HG03457 (cell line): ENCODE data around the gene SYNGR1.
"Not testable (repeated sequence)": the region's sequence is repeated elsewhere in the genome, so short reads cannot be mapped to it uniquely, and the experiment has no call there.

ENCODE experiments used
- ATAC-seq: cut with Tn5 transposase; IDR thresholded peaks from one replicate; pipeline ENCODE4 v1.9.1; 2021; ENCODE audit warnings: moderate number of reproducible peaks; ENCODE audit not compliant: unreplicated experiment

SYNGR1 gene

DNA sequence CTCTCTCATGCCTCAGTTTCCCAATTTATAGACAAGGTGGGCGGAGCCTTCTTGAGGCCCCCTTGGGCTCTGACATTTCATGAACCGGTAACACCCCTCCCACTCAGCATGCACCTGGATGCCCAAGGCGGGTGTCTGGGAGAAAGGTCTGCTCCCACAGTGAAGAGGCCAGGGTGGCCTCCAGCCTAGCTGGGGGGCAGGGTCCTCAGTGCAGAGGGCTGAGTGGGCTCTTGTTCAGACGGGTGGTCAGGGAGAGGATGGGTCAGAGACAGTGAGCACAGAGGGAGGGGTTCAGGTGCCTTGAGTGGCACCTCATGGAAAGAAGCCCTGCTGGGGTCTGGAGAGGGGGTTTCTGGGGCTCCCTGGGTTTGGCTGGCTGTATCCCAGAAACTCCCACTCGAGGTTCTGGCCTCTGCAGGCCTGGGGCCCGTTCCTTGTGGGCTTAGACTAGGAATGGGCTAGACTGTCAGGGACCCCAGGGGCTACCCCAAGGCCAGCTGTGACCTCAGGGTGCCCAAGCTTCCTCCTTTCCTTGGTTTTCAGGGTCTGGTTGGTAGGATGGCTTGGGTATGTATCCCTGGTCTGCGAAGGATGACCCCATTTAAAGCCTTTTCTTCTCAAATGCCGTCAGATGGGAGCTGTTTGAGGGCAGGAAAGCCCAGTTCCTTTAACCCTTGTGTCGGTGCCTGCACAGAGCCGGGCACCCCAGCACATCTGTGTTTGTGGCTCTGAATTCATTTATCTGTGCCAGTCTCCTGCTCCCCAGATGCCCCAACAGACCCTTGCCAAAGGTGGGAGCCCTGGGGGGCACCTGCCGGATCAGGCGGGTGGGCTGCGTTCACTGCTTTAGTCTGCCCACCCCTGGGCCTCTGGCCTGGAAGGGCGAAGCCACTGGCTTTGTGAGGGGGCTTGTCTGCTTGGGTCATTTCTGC lies 1.2 kb downstream of the SYNGR1 start:
- no peak for ATAC-seq

DNA sequence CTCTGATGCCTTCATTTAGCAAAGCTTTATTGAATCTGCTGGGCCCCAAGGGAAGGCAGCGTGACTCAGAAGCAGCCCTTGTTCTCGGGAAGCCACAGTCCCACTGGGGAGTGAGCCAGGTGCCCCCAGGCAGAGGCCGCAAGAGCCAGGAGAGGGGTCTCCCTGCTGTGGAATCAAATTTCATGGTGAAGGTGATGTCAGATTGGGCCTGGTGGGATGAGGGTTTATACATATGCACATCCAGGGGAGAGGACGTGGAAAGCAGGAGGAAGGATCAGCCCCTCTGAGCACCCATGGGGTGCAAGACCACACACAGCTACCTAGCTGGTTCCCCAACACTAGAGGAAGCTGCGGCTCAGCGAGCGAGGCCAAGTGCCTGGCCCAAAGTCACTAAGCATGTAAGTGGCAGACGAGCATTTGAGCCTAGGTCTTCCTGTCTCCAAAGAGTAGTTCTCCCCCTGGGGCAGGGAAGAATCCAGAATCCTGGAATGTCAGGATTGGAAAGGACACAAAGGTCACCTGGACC lies 2.0 kb downstream of the SYNGR1 start:
- ATAC-seq, result no peak

DNA sequence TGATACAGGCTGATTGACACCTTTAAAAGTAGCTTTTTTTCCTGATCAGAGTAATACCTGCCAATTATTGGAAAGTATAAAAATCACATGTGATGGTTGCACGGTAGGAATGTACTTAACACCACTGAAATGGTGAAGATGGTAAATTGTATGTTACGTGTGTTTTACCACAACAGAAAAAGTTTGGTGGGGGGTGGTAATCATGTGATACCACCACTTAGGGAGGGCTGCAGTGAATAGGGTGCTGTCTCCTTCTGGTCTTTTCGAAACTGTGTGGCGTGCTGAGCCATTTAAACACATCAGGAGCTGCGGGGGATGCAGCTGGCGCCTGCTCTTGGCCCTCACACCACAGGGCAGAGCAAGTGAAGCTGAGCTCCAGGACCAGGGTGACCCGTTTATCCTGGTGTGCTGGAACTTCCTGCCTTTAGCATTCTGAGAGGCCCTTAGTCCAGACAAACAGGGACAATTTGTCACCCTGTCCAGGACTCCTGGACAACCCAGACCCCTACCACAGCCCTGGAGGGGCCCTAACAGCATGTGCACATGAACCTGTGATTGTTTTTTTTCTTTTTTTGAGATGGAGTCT lies 2.6 kb downstream of the SYNGR1 start:
- ATAC-seq, result no peak

DNA sequence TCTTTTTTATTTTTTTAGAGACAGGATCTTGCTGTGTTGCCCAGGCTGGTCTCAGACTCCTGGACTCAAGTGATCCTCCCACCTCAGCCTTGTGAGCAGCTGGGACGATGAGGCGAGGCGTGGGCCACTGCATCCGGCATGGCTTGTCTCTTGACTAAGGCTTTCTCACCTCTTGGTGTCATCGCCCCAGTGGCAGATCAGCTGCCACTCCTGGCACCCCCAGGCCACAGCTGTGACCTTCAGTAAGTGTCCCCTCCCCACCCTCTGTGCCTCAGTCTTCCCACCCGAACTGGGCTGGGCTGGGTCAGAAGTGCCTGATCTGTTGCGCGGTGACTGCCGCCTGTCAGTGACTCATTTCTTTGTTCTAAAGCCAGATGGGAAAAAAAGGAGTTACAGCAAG lies 3.6 kb downstream of the SYNGR1 start:
- ATAC-seq, result no peak

DNA sequence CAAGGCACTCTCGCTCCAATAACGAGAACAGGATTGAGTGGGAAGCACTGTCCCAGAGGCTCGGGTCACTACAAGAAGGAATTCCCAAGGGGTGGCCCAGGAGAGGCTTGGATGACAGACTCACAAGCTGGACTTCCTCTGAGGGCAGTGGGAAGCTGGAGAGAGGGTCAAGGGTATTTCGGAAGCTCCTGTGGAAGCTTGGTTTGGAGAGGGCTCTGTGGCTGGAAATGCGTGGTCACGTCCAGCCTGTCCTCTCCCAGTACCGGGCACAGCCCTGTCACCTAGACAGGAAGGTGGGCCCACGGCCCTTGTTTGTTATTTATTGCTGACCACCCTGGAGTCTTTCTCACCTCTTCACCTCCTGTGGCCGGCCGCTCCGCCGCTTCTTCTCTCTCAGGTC lies 5.3 kb downstream of the SYNGR1 start:
- no peak for ATAC-seq

DNA sequence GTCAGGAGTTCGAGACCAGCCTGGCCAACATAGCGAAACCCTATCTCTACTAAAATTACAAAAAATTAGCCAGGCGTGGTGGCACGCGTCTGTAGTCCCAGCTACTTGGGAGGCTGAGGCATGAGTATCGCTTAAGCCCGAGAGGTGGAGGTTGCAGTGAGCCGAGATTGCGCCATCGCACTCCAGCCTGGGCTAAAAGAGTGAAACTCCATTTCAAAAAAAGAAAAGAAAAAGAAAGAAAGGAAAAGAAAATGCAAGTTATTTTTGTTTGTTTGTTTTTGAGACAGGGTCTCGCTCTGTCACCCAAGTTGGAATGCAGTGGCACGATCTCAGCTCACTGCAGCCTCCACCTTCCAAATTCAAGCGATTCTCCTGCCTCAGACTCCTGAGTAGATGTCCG lies 6.0 kb downstream of the SYNGR1 start:
- ATAC-seq, result not testable (repeated sequence)

DNA sequence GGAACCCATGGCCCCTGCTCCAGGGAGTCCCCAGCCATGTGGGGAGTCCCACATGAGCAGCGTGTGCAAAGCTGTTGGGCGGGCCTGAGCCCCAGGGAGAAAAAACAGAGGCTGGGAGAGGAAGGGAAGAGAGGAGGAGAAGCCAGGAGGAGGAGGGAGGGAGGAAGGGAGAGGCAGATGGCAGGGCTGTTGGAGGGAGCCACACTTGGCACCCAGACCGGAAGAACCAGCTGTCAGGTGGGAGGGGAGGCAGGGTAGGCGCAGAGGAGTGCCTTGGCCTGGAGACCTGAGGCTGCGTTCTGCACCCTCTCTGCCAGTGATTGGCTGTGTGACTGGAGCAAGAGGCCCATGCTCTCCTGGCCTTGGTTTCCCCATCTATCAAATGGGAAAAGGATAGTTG lies 6.7 kb downstream of the SYNGR1 start:
- no peak for ATAC-seq

DNA sequence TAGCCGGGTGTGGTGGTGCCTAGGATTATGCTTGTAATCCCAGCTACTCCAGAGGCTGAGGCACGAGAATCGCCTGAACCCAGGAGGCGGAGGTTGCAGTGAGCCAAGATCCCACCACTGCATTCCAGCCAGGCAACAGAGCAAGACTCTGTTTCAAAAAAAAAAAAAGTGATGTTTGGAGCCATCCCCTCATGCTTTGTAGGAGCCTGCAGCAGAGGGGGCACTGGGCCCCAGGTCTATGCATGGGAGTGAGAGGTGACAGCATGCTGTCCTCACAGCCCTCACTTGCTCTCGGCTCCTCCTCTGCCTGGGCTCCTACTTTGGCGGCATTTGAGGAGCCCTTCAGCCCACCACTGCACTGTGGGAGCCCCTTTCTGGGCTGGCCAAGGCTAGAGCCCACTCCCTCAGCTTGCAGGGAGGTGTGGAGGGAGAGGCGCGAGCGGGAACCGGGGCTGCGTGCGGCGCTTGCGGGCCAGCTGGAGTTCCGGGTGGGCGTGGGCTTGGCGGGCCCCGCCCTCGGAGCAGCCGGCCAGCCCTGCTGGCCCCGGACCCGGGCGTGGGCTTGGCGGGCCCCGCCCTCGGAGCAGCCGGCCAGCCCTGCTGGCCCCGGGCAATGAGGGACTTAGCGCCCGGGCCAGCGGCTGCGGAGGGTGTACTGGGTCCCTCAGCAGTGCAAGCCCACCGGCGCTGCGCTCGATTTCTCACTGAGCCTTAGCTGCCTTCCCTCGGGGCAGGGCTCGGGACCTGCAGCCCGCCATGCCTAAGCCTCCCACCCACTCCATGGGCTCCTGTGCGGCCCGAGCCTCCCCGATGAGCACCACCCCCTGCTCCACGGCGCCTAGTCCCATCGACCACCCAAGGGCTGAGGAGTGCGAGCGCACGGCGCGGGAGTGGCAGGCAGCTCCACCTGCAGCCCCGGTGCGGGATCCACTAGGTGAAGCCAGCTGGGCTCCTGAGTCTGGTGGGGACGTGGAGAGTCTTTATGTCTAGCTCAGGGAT lies 7.6 kb downstream of the SYNGR1 start:
- not testable (repeated sequence) for ATAC-seq

DNA sequence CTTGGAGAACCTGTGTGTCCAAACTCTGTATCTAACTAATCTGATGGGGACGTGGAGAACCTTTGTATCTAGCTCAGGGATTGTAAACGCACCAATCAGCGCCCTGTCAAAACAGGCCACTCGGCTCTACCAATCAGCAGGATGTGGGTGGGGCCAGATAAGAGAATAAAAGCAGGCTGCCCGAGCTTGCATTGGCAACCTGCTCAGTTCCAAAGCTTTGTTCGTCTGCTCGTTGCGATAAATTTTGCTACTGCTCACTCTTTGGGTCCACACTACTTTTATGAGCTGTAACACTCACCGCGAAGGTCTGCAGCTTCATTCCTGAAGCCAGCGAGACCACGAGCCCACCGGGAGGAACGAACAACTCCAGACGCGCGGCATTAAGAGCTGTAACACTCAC lies 8.4 kb downstream of the SYNGR1 start:
- not testable (repeated sequence) for ATAC-seq

DNA sequence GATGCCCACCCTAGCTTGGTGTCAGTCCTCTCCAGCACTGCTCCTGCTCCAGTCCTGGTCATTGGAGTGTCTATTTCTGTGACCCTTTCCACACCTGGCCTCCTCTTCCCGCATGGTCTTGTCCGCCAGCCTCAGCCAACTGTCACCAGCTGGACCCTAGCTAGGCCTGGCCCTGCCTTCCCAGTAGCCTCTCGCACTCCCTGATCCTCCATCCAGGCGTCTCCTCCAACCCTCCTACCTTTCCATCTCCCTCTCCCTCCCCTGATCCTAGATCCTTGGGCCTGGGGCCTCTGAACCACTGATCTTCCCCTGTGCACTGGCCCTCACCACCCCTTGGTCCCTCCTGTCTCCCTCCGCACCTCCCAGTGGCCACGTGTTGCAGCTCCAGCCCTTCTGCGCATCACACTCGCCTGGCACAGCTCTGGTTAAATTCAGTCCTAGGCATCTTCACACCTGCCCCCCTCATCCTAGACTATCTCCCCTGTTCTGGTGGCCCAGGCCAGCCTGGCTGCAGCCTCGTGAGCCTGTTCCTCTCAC lies 9.9 kb downstream of the SYNGR1 start:
- no peak for ATAC-seq

DNA sequence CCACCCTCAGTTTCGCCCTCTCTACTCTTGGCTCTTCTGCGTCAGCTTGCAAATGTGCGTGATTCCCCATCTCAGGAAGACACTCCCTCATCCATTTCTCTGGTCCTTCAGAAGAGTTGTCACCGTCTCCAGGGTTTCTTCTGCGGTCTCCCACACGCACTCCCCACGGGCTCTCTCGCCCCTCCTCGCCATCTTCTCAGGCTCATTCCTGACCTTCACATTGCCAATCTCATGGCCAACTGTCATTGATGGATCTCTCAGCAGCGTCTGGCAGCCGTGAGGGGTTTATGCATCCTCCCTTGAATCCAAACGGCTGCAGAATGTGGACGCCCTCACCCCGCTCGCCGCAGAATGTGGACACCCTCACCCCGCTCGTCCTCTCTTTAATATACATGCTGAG lies 10.5 kb downstream of the SYNGR1 start:
- no peak for ATAC-seq

DNA sequence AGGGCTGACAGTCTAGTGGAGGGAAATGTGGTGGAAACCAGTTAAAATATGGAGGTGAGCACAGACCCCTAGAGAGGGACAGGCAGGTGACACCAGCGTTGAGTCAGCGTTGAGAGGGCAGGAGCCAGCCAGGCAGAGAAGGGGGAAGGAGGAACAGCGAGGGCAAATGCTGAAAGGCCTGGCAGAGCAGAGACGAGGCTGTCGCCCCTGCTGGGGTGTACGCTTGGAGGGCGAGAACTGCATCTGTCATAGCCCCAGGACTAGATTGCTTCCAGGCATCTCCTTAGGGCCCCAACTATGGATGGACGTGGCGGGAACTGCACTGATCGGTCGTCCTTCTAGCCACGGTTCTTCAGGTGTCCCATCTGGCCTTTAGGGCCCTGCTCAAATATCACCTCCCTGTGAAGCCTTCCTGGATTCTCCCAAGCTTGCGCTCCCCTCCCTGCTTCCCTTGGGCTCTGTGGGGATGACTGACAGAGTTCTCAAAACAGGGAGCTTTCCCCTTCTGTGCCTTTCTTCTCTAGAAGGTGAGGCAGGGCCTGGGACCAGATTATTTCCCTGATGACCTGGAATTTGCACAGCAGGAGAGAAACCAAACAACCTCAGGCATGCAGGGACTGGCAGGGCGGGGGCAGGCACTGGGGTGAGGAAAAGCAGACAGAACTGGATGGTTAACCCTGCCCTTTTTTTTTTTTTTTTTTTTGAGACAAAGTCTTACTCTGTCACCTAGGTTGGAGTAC lies 11.1 kb downstream of the SYNGR1 start:
- no peak for ATAC-seq

DNA sequence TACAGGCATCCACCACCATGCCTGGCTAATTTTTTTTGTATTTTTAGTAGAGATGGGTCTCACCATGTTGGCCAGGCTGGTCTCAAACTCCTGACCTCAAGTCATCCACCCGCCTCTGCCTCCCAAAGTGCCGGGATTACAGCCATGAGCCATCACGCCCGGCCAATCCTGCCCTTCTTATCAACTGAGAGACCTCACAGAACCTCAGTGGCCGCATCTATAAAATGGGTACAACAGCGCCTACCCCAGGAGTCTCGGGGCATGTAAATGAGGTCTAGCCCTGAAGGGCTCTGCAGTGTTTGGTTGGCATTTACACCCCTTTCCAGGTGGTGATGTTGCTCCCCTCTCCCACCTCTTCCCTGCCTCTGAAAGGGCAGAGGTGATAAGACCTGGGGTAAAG lies 11.7 kb downstream of the SYNGR1 start:
- no peak for ATAC-seq

DNA sequence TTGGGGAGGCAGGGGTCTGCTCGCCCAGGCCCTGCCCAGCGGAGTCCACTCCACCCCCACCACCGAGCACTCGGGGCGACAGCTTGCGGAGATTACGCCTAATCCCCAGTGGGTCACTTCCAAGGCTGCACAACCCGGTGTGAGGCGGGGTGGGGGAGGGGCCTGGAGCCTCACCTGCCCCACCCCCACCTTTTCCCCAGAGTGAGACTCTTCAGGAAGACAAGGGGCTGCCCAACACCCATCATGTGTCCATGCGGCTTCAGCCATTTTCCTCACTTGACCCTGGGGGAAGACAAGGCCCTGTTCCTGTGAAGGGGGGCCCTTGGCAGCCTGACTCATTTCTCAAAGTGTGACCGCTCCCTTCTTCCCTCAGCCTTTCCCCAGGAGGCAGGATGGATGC lies 12.5 kb downstream of the SYNGR1 start:
- no peak for ATAC-seq

DNA sequence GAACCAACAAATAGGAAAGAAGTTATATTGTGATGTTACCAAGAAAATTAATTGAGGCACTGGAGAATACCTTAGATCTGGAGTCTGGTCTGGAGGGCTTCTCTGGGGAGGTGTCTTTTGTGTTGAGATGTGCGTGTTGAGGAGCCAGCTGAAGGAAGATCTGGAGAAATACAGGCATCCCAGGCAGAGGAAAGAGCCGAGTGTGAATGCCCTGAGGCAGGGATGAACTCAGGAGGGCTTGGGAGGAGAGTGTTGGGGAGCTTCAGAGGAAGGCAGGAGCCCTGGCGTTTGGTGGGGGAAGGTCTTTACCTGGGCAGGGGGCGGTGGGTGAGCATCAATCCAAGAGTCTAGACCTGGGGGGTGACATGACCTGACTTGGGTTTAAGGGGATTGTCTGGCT lies 13.1 kb downstream of the SYNGR1 start:
- no peak for ATAC-seq

DNA sequence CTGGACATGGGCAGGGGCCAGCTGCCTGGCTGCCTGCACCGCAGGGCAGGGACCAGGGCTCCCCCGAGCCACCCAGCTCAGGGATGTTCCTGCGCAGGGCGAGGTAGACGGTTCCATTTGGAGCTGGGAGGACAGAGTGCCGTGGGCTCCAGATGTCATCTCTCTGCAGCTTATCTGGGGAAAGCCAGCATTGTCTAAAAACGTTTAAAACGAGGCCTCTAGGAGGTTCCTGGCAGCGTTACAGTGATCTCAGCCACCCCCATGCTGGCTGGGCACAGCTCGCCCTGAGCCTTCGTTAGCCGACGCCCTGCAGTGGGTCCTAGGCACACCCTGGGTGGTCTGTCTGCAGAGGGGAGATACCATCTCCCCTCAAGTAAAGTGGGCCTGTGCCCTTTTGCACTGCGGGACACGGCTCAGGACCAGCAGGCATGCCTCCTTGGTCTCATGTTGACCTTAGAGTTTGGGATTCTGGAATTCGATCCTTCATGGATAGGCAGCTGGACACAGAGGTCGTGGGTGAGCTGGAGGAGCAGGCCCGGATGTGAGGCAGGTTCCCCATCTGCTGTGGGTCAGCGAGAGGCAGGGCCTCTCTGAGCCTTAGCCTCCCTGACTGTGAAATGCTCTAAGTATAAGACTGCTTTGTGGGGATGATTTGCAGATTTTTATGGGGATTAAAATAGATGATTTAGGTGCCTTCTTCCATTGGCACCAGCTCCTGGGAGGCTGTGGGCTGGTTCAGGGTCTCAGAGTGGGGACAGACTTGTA lies 14.1 kb downstream of the SYNGR1 start:
- no peak for ATAC-seq

DNA sequence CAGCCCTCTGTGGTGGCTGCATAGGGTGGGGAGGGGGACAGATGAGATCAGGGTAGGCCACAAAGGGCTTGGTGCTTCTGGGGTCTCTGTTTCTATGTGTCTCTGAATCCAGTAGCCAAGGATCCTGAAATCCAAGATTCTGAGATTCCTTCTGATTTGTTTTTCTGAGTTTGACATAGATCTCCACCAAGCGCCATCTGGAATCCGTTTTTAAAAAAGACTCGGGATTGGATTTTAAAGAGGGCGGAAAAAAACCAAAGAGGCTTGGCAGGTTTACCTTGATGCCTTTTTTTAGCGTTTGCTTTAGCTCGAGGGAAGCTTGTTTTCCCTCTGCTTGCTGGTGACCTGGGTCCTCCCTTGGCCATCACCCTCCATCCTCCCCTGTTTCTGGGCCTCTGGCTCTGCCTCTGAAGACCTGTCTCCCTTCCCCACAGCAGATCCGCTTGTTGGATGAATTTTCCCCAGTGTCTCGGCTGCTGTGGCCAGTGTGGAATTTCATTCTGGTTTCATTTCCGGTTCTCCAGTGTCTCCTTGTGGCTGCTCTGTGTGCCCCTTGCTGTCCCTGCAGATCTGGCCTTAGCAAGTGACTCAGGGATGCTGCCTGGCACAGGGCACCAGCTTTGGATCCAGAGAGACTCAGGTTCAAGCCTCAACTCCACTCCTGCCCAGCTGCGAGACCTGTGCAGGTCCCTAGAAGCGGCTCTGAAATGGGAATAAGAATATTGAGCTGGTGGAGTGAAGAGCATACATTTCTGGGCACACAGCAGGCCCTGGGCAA lies 15.1 kb downstream of the SYNGR1 start:
- no peak for ATAC-seq

DNA sequence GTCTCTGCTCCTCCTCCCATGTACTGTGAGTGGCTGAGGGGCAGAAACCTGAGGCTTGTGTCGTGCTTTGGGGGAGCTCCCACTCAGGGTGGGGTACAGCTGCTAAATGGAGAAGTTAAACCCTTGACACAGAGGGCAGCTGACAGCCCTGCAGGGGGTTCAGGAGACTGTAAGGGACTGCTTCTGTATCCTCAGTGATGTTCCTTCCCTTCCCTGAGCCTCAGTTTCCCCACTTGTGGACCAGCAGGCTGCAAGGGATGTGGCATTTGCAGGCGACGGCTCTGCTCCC lies 15.6 kb downstream of the SYNGR1 start:
- no peak for ATAC-seq

DNA sequence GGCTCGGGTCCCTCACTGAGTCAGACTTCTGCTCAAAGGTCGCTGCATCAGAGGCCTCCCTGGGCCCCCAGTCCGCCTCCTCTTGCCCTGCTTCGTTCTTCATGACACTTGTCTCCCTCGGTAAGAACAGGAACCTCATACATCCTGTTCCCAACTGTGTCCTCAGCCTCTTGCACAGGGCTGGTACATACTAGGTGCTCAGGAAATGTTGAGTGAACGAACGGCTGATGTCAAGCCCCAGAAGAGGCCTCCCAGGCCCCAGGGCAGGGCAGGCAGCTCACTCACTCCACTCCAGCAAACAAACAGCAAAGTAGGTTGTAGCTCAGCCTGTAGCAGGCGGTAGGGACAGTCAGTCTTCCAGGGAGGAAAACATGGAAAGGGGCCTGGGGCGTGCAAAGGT lies 17.2 kb downstream of the SYNGR1 start:
- ATAC-seq, result no peak
